HFF-Myc (cell line): Measurements from ENCODE around the gene ACBD3.
A peak's percentile ranks its signal among the peaks of the same experiment; 100 is the strongest.
"Not testable (repeated sequence)": the region's sequence is repeated elsewhere in the genome, so short reads cannot be mapped to it uniquely, and the experiment has no call there.

Experiments used
- DNase-seq: peaks from one replicate; pipeline ENCODE4 v3.0.0-alpha.2; 2011; ENCODE audit warnings: low read depth; ENCODE audit errors: extremely low read depth
- H3K4me3 ChIP-seq: replicated peaks from 2 replicates; pipeline ENCODE4 v1.5.1; 2011; ENCODE audit warnings: low read depth, mild to moderate bottlenecking, control low read depth, low read length
- TF ChIP-seq, protein P1 (sequence below): IDR thresholded peaks from 2 replicates; pipeline ENCODE4 v1.5.1; 2012; ENCODE audit warnings: mild to moderate bottlenecking, low read depth, low read length, control low read depth; ENCODE audit errors: missing control alignments

The ACBD3 gene

DNA sequence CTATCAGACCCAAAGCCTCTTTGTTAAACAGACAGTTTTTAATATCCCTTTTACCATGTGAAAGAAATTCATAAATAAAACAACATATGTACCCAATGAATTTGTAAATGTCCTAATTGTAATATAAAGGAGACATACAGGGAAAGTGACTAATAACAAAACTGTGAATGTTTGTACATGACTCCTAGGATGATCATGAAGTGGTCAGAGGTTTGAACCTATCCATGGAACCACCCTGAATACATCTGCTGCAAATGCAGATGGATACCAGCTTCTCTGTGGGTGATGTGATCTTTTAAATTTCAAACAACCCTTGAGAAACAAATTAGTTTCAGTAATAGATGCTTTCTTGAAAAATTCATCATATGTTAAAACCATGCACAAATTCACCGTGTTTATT lies 16.7 kb upstream of the ACBD3 start:
- no peak for DNase-seq
- TF ChIP-seq, protein P1, sequence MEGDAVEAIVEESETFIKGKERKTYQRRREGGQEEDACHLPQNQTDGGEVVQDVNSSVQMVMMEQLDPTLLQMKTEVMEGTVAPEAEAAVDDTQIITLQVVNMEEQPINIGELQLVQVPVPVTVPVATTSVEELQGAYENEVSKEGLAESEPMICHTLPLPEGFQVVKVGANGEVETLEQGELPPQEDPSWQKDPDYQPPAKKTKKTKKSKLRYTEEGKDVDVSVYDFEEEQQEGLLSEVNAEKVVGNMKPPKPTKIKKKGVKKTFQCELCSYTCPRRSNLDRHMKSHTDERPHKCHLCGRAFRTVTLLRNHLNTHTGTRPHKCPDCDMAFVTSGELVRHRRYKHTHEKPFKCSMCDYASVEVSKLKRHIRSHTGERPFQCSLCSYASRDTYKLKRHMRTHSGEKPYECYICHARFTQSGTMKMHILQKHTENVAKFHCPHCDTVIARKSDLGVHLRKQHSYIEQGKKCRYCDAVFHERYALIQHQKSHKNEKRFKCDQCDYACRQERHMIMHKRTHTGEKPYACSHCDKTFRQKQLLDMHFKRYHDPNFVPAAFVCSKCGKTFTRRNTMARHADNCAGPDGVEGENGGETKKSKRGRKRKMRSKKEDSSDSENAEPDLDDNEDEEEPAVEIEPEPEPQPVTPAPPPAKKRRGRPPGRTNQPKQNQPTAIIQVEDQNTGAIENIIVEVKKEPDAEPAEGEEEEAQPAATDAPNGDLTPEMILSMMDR, result no peak
- H3K4me3 ChIP-seq, result no peak overlapping the region

DNA sequence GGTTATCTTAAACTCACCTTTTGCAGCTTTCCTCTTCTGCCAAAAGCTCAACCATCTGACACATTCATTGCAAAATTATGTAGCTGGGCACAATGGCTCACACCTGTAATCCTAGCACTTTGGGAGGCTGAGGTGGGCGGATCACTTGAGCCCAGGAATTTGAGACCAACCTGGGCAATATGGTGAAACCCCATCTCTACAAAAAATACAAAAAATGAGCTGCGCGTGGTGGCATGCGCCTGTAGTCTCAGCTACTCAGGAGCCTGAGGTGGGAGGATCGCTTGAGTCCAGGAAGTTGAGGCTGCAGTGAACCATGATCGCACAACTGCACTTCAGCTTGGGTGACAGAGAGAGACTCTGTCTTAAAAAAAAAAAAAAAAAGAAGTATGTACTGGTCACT lies 16.1 kb upstream of the ACBD3 start:
- DNase-seq, H3K4me3 ChIP-seq: not testable (repeated sequence)

DNA sequence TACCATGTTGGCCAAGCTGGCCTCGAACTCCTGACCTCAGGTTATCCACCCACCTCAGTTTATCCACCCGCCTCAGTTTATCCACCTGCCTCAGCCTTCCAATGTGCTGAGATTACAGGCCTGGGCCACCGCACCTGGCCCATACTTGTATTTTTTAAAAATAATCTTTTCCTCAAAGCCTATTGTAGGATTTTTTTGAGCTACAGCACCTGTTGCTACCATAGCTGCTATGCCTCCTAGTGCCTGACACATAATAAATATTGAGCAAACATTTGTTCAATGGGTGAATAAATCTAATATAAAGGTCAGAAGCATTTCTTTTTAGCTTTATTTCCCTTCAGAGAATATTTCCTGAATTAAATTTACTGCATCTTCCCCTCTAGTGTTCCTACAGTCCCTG lies 15.7 kb upstream of the ACBD3 start:
- DNase-seq, result no peak
- H3K4me3 ChIP-seq, result no peak overlapping the region
- TF ChIP-seq, protein P1, result no peak

DNA sequence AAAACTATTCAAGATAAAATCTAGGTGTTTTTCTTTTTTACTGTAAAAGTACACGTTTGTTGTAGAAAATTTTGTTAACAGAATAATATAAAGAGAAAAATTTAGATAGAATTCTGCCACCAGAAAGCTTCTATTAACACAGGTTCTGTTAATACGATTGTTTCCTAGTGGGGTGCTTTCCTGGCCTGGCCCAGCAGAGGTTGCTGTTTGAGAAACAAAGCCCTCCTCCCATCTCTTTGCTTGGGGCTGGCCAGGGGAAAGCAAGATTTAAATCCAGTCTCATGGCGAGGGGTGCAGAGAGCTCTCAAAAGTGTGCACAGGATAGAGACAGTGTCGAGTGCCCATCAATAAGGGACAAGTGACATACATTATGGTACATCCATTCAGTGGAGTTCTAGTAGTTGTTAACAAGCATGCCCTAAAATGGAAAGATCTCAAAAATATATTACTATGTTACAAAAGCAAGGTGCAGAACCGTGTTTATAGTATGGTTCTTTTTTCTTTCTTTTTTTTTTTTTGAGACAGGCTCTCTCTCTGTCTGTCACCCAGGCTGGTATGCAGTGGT lies 14.6 kb upstream of the ACBD3 start:
- TF ChIP-seq, protein P1, result peak; percentile 30
- DNase-seq, result no peak
- no peak overlapping the region for H3K4me3 ChIP-seq

DNA sequence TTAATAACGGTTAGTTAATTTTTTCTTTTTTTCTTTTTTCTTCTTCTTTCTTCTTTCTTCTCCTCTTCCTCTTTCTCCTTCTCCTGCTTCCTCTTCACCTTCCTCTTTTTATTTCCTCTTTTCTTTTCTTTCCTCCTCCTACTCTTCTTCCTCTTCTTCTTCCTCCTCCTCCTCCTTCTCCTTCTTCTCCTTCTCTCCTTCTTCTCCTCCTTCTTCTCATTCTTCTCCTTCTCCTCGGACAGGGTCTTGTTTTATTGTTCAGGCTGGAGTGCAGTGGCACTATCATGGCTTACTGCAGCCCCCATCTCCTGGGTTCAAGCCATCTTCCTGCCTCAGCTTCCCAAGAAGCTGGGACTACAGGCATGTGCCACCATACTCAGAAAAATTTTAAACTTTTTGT lies 13.4 kb upstream of the ACBD3 start:
- TF ChIP-seq, protein P1, result no peak
- no peak for DNase-seq
- H3K4me3 ChIP-seq, result no peak overlapping the region

DNA sequence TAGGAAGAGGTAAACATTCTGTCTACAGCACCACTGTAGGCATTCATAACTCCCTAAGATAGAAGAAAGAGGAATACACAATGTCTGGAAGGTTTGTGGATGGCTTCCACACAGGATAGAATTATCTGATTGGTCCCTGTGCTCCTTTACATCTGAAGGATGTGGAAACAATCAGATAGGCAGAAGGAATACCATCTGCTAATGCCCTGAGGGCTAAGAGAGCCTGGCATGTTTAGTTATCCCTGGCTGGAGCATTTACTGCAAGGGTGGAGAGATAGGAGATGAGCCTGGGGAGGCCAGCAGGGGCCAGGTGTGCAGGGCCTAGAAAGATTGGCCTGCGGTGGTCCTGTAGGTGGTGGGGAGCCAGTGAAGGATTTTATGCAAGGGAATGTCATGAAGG lies 8.6 kb upstream of the ACBD3 start:
- no peak overlapping the region for H3K4me3 ChIP-seq
- DNase-seq, result no peak
- TF ChIP-seq, protein P1, result no peak

DNA sequence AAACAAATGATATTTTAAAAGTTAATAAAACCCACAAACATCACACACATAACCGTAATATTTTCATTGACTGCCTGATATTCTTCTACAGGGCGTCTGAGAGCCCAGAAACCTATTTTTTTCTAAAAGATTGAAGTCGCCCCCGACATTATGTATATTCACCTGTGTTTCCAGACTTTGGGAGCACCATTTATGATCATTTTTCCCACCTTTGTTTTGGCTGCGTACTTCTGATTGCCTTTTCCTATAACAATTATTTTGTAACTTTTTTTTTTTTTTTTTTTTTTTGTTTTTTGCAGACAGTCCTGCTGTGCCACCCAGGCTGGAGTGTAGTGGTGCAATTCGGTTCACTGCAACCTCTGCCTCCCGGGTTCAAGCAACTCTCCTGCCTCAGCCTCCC lies 839 bp upstream of the ACBD3 start:
- H3K4me3 ChIP-seq, result peak overlapping the region; percentile 69
- TF ChIP-seq, protein P1, result no peak
- no peak for DNase-seq
